CD8-positive, alpha-beta memory T cell (primary cell): ENCODE results near the gene DIP2A. TPM values are rescaled to one million over a fixed set of nuclear protein-coding genes. Genes with fewer than 3 reads are reported as not detected.

Source experiments
- CTCF ChIA-PET: fragments of 350-600 bp; sonication (Branson Sonifier 250); formaldehyde crosslinking; loops from one replicate; lab custom pipeline; 2021; ENCODE audit warnings: antibody characterized with exemption; lab: Charles Lee
- POLR2A ChIA-PET: fragments of 350-600 bp; sonication (Branson Sonifier 250); formaldehyde crosslinking; loops from one replicate; lab custom pipeline; 2021; ENCODE audit warnings: antibody characterized with exemption; lab: Charles Lee
- DNase-seq, 5 donors: peaks; one replicate each; pipeline versions ENCODE4 v3.0.0 to v3.0.0-alpha.2; 2020 to 2022; ENCODE audit warnings: mixed read lengths in 1 of 5
- H3K27ac ChIP-seq: one replicate; pipeline ENCODE4 v1.7.0; 2013; ENCODE audit warnings: low read depth, mild to moderate bottlenecking, low read length, moderate library complexity
- H3K27me3 ChIP-seq: 2 replicates; pipeline ENCODE4 v1.7.0; 2013; ENCODE audit warnings: low read length, mild to moderate bottlenecking; ENCODE audit not compliant: insufficient read depth, poor library complexity, severe bottlenecking
- H3K36me3 ChIP-seq: 2 replicates; pipeline ENCODE4 v1.7.0; 2013; ENCODE audit warnings: mild to moderate bottlenecking, low read length, moderate library complexity; ENCODE audit not compliant: insufficient read depth
- H3K4me1 ChIP-seq: 2 replicates; pipeline ENCODE4 v1.7.0; 2013; ENCODE audit warnings: mild to moderate bottlenecking, low read length, moderate library complexity; ENCODE audit not compliant: insufficient read depth
- H3K4me3 ChIP-seq: 2 replicates; pipeline ENCODE4 v1.7.0; 2013; ENCODE audit warnings: mild to moderate bottlenecking, low read length
- H3K9me3 ChIP-seq: 2 replicates; pipeline ENCODE4 v1.7.0; 2013; ENCODE audit warnings: mild to moderate bottlenecking, low read length
- H3K27ac Mint-ChIP-seq, 8 donors: one replicate each; pipeline ENCODE4 v1.8.0; 2020 to 2021; ENCODE audit warnings: mixed read lengths in 8 of 8, mild to moderate bottlenecking in 6 of 8, inconsistent platforms in 3 of 8, moderate library complexity in 3 of 8
- H3K27me3 Mint-ChIP-seq, 2 donors: one replicate each; pipeline ENCODE4 v1.8.0; 2020 to 2021; ENCODE audit warnings: mixed read lengths in 2 of 2, mild to moderate bottlenecking in 1 of 2, moderate library complexity in 1 of 2
- H3K36me3 Mint-ChIP-seq, 3 donors: one replicate each; pipeline ENCODE4 v1.8.0; 2020 to 2021; ENCODE audit warnings: mixed read lengths in 3 of 3, inconsistent platforms in 1 of 3, mild to moderate bottlenecking in 1 of 3
- H3K4me1 Mint-ChIP-seq, 3 donors: one replicate each; pipeline ENCODE4 v1.8.0; 2020 to 2021; ENCODE audit warnings: mixed read lengths in 3 of 3, inconsistent platforms in 1 of 3, mild to moderate bottlenecking in 1 of 3
- H3K4me3 Mint-ChIP-seq, 7 donors: one replicate each; pipeline ENCODE4 v1.8.0; 2020 to 2021; ENCODE audit warnings: mixed read lengths in 7 of 7, mild to moderate bottlenecking in 6 of 7, moderate library complexity in 4 of 7, inconsistent platforms in 2 of 7
- H3K9me3 Mint-ChIP-seq, 5 donors: one replicate each; pipeline ENCODE4 v1.8.0; 2020 to 2022; ENCODE audit warnings: mixed read lengths in 5 of 5, mild to moderate bottlenecking in 3 of 5, moderate library complexity in 2 of 5, inconsistent platforms in 1 of 5
- polyA plus RNA-seq: library from polyadenylated mRNA; unstranded; fragments of 300-500 nt; fragmentation: Illumina TruSeq; gene quantifications from one replicate; pipeline ENCODE4 v1.2.3, GENCODE V29; 2021
- total RNA-seq, 2 experiments: library from RNA; stranded (reverse); gene quantifications; one replicate each; pipeline ENCODE4 v1.2.3, GENCODE V29; 2021

The DIP2A gene
- total and polyA plus RNA-seq, 3 experiments from 2014 or later = 29.7 to 32.6 (median 29.9) TPM

DNA sequence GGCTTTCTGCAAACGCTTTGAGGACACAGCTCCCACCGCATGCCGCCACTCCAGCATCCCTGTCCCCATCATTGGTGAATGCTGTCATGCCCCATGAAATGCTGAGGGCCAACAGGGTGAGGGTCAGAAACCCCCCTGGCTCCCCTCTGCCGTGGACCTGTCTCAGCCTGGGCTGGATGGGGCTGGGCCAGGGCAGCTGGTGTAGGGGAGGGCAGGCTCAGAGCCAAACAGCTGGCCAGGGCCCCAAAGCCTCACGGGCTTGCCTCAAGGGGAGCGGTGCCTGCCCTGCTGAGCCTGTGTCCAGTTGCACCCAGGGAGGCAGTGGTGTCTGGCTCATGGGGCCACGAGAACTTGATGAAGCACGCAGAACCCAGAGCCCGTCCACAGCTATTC, 96.5 kb downstream of the DIP2A start:
- CTCF ChIA-PET = no interaction called here
- Histone ChIP-seq H3K9me3 (no peaks in the 10 kb centered on the region), H3K36me3 (peaks cover 5% of the 10 kb centered on the region), H3K27ac (no peak overlapping the region), H3K4me1 (peaks cover 85% of the 10 kb centered on the region), H3K4me3 (no peak overlapping the region), H3K27me3 (no peaks in the 10 kb centered on the region)
- H3K27ac Mint-ChIP-seq = peak overlapping the region in 6 of 8 donors; percentile 51 to 95 (median 87)
- no peaks in the 10 kb centered on the region for H3K9me3 Mint-ChIP-seq
- POLR2A ChIA-PET = no interaction called here
- no peak overlapping the region for H3K4me3 Mint-ChIP-seq
- peaks cover 18 to 60% (median 23%) of the 10 kb centered on the region in 3 donors for H3K36me3 Mint-ChIP-seq
- peaks cover 53 to 72% (median 56%) of the 10 kb centered on the region in 3 donors for H3K4me1 Mint-ChIP-seq
- DNase-seq = no peak
- peaks cover 0 to 2% of the 10 kb centered on the region in 2 donors for H3K27me3 Mint-ChIP-seq

DNA sequence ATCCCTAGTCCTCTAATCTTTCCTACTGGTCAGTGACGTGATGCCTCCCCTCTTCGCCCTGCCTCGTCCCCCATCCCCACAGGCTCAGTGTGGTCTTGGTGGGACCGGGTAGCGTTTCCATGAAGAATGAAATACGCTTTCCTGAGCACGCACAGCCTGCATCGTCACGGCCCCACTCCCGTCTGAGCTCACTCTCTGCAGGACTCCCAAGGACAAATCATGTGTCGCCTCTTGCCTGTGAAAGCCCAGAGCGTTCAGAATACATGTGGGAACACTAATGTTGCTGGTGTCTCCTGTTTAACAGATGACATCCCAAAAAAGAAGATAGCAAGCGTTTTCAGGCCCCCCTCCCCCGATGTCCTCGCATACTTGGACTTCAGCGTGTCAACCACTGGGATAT, 97.0 kb downstream of the DIP2A start:
- H3K4me1 Mint-ChIP-seq = peaks cover 53 to 72% (median 56%) of the 10 kb centered on the region in 3 donors
- H3K27me3 ChIP-seq = no peaks in the 10 kb centered on the region
- no peak for DNase-seq
- peaks cover 0 to 2% of the 10 kb centered on the region in 2 donors for H3K27me3 Mint-ChIP-seq
- CTCF ChIA-PET = no interaction called here
- peaks cover 16 to 61% (median 20%) of the 10 kb centered on the region in 3 donors for H3K36me3 Mint-ChIP-seq
- POLR2A ChIA-PET = no interaction called here
- H3K27ac Mint-ChIP-seq = peak overlapping the region in 7 of 8 donors; percentile 73 to 95 (median 87)
- no peaks in the 10 kb centered on the region for H3K9me3 Mint-ChIP-seq
- peak overlapping the region in 2 of 7 donors; percentile 41 to 45 for H3K4me3 Mint-ChIP-seq
- no peaks in the 10 kb centered on the region for H3K9me3 ChIP-seq
- peaks cover 5% of the 10 kb centered on the region for H3K36me3 ChIP-seq
- no peak overlapping the region for H3K27ac ChIP-seq
- no peak overlapping the region for H3K4me3 ChIP-seq
- H3K4me1 ChIP-seq = peaks cover 85% of the 10 kb centered on the region

DNA sequence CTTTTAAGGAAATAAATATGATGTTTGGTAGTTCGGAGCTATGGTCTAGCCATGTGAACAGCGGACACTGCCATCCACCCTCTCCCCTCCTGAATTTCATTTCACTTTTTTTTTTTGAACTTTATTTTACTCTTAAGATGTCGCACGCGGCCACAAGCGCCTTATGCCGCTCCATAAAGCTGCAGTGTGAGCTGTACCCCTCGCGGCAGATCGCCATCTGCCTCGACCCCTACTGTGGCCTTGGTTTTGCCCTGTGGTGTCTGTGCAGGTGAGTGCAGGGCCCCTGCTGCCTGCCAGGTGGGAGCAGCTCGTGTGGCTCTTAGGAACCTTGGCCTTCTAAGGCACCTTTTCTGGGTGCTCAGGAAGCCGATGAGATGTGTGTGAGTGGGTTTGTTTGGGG, 98.1 kb downstream of the DIP2A start:
- peaks cover 53 to 71% (median 56%) of the 10 kb centered on the region in 3 donors for H3K4me1 Mint-ChIP-seq
- Histone ChIP-seq H3K4me1 (peaks cover 85% of the 10 kb centered on the region), H3K9me3 (no peaks in the 10 kb centered on the region), H3K36me3 (peaks cover 5% of the 10 kb centered on the region), H3K4me3 (no peak overlapping the region), H3K27me3 (no peaks in the 10 kb centered on the region), H3K27ac (no peak overlapping the region)
- H3K4me3 Mint-ChIP-seq = no peak overlapping the region
- H3K27ac Mint-ChIP-seq = peak overlapping the region; percentile 36 to 91 (median 72)
- no peaks in the 10 kb centered on the region for H3K9me3 Mint-ChIP-seq
- peaks cover 0 to 2% of the 10 kb centered on the region in 2 donors for H3K27me3 Mint-ChIP-seq
- peaks cover 16 to 72% (median 20%) of the 10 kb centered on the region in 3 donors for H3K36me3 Mint-ChIP-seq
- POLR2A ChIA-PET = no interaction called here
- DNase-seq = no peak
- CTCF ChIA-PET = no interaction called here

DNA sequence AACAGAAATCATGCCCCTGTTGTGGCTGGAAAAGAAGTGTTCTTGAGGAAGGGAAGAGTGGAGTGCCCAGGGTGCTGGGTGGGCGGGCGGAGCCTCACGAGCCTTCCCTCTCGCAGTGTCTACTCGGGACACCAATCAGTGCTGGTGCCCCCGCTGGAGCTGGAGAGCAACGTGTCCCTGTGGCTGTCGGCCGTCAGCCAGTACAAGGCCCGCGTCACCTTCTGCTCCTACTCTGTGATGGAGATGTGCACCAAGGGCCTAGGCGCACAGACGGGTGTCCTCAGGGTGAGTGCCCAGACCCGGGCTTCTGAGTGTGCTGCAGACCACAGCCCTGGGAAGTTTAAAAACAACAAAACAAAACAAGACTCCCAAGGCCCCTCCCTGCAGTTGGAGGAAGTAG, 98.8 kb downstream of the DIP2A start:
- DNase-seq = no peak
- H3K9me3 Mint-ChIP-seq = no peaks in the 10 kb centered on the region
- no peaks in the 10 kb centered on the region for H3K27me3 ChIP-seq
- no peak overlapping the region for H3K27ac ChIP-seq
- peaks cover 18 to 78% (median 20%) of the 10 kb centered on the region in 3 donors for H3K36me3 Mint-ChIP-seq
- ChIA-PET POLR2A (no interaction called here), CTCF (interaction anchor here (0.6 kb wide), 1 partner anchor 82 kb away, joined by 3 read pairs; no protein-coding TSS in a partner anchor)
- H3K4me1 ChIP-seq = peaks cover 86% of the 10 kb centered on the region
- H3K9me3 ChIP-seq = no peaks in the 10 kb centered on the region
- H3K36me3 ChIP-seq = peaks cover 7% of the 10 kb centered on the region
- H3K27ac Mint-ChIP-seq = peak overlapping the region; percentile 36 to 91 (median 70)
- H3K4me3 Mint-ChIP-seq = peak overlapping the region in 1 of 7 donors; percentile 26
- peaks cover 52 to 67% (median 56%) of the 10 kb centered on the region in 3 donors for H3K4me1 Mint-ChIP-seq
- H3K27me3 Mint-ChIP-seq = peaks cover 0 to 2% of the 10 kb centered on the region in 2 donors
- H3K4me3 ChIP-seq = no peak overlapping the region

DNA sequence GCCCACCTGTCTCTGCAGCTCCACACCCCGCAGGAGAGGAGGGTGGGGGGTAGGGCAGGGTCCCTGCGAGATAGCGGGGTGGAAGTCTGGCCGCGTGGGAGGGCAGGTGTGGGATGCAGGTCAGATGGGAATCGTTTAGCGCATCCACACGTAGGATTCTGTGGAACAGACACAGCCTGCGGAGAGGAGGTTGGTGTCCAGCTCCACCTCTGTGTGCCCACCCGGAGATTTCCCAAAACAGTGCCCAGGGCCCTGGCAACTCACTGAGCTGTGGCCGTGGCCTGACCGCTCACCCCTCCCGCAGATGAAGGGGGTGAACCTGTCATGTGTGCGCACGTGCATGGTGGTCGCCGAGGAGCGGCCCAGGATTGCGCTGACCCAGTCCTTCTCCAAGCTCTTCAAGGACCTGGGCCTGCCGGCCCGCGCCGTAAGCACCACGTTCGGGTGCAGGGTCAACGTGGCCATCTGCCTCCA, 99.3 kb downstream of the DIP2A start:
- DNase-seq = no peak
- Mint-ChIP-seq H3K27me3 (peaks cover 0 to 2% of the 10 kb centered on the region in 2 donors), H3K4me3 (peak overlapping the region in 1 of 7 donors; percentile 8), H3K27ac (peak overlapping the region in 6 of 8 donors; percentile 92 to 98 (median 96)), H3K4me1 (peaks cover 47 to 63% (median 53%) of the 10 kb centered on the region in 3 donors), H3K36me3 (peaks cover 19 to 79% (median 23%) of the 10 kb centered on the region in 3 donors), H3K9me3 (no peaks in the 10 kb centered on the region)
- no peaks in the 10 kb centered on the region for H3K27me3 ChIP-seq
- H3K4me1 ChIP-seq = peaks cover 86% of the 10 kb centered on the region
- ChIA-PET CTCF (interaction anchor here (0.6 to 1.3 kb wide), 2 partner anchors 82 to 136 kb away, joined by 3 to 4 read pairs; no protein-coding TSS in a partner anchor), POLR2A (interaction anchor here (2.6 kb wide), 1 partner anchor 78 kb away, joined by 21 read pairs; the partner anchor contains the start of gene PRMT2)
- no peaks in the 10 kb centered on the region for H3K9me3 ChIP-seq
- H3K27ac ChIP-seq = no peak overlapping the region
- H3K4me3 ChIP-seq = no peak overlapping the region
- peaks cover 12% of the 10 kb centered on the region for H3K36me3 ChIP-seq

DNA sequence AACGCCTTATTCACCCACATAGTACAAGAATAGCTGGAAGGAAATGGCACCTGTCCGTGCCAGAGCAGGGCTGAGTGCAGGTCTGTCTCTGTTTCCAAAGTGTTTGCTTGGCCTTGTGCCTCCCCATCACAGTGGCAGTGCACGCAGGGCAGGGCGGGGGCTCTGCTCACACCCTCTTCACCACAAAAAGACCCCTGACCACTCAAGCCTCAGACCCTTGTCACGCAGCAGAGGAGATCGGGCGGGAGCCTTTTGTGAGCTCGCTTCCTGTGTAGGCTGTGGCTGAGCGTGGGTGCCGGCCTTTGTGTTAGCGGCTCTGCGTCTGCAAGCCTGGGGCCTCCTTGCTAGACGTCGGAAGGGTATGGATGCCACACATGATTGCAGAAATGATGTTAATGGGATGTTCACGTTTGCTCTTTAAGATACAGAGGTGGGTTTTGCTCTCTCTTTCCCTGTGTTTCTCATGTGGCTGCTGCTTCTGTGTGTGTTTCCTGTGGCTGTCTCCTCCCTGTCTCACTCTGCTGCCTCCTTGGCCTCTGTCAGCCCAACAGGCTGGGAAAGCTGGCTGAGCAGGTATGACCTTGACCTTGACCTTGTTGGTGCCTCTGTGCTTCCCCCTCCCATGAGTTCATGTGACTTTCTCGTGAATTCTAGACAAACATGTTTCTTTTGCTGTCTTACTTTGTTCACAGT, 100.7 kb downstream of the DIP2A start:
- CTCF ChIA-PET = interaction anchor here (0.7 to 1.9 kb wide), 7 partner anchors 8 to 138 kb away, joined by 3 to 6 read pairs (median 4); no protein-coding TSS in a partner anchor
- POLR2A ChIA-PET = interaction anchor here (0.6 to 2.6 kb wide), 4 partner anchors 8 to 77 kb away, joined by 5 to 21 read pairs (median 8); partner anchors contain the start of gene PRMT2
- Histone ChIP-seq H3K36me3 (peaks cover 24% of the 10 kb centered on the region), H3K27ac (peak overlapping the region; percentile 20), H3K27me3 (no peaks in the 10 kb centered on the region), H3K4me1 (peaks cover 83% of the 10 kb centered on the region), H3K9me3 (no peaks in the 10 kb centered on the region), H3K4me3 (peak overlapping the region; percentile 21)
- Mint-ChIP-seq H3K4me3 (peak overlapping the region; percentile 55 to 83 (median 81)), H3K36me3 (peaks cover 20 to 81% (median 23%) of the 10 kb centered on the region in 3 donors), H3K4me1 (peaks cover 39 to 48% (median 46%) of the 10 kb centered on the region in 3 donors), H3K27ac (peak overlapping the region; percentile 95 to 99 (median 96)), H3K9me3 (no peaks in the 10 kb centered on the region), H3K27me3 (peaks cover 0 to 2% of the 10 kb centered on the region in 2 donors)
- peak; percentile 38 to 87 (median 71) for DNase-seq

DNA sequence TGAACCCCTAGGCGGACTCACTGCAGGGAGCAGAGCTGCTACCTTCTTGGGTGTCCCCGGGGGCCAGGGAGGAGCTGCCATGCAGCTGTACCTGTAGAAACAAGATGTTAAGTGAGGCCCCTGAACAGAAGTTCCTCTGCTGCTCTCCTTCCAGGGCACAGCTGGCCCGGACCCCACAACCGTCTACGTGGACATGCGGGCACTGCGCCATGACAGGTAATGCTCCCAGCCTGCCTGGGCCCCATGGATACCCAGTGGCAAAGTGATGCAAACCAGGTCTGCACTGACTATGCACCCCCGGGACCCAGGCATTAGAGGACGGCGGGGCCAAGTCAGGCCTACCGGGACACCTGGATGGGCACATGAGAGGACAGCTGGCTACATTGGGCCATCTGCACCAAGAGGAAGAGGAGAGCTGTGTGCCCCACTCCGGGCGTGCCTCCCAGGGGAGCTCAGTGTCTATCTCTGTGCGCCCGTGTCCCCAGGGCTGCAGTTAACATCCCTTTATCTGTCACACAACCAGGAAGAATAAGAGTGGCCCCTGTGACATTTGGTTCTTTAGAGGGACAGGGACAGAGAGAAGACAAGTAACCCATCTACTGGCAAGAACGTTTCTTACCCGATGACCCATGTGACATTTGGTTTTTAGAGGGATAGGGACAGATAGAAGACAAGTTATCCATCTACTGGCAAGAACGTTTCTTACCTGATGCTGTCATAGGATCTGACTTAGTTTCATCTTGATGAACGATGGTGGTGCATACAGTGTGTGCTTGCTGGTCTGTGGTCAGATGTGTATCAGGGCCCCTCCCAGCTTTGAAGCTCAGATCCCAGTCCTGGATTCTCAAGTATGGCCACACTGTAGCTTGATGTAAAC, 102.1 kb downstream of the DIP2A start:
- CTCF ChIA-PET = interaction anchor here (0.8 kb wide), 1 partner anchor 11 kb away, joined by 3 read pairs; no protein-coding TSS in a partner anchor
- peak overlapping the region; percentile 75 to 83 (median 81) for H3K4me3 Mint-ChIP-seq
- H3K27ac Mint-ChIP-seq = peak overlapping the region; percentile 95 to 99 (median 96)
- H3K36me3 Mint-ChIP-seq = peaks cover 20 to 82% (median 24%) of the 10 kb centered on the region in 3 donors
- POLR2A ChIA-PET = interaction anchor here (1.5 to 2.6 kb wide), 2 partner anchors 9 to 75 kb away, joined by 3 to 21 read pairs; partner anchors contain the start of gene PRMT2
- H3K4me1 ChIP-seq = peaks cover 74% of the 10 kb centered on the region
- no peak for DNase-seq
- H3K9me3 Mint-ChIP-seq = no peaks in the 10 kb centered on the region
- peaks cover 0 to 2% of the 10 kb centered on the region in 2 donors for H3K27me3 Mint-ChIP-seq
- peaks cover 39 to 48% (median 45%) of the 10 kb centered on the region in 3 donors for H3K4me1 Mint-ChIP-seq
- peaks cover 33% of the 10 kb centered on the region for H3K36me3 ChIP-seq
- no peaks in the 10 kb centered on the region for H3K27me3 ChIP-seq
- H3K9me3 ChIP-seq = no peaks in the 10 kb centered on the region
- H3K4me3 ChIP-seq = no peak overlapping the region
- H3K27ac ChIP-seq = no peak overlapping the region
